Measurements from ENCODE around the gene BRWD1.

Gene BRWD1

GRCh38 chr21:39348355-39349210 is 35.2 kb upstream of the BRWD1 start, which contains the start of gene HMGN1:
Gene HMGN1, minus strand, starts transcription at chr21:39349088. Its CDS starts 171 bp downstream, at chr21:39348917.
- H4K20me1 ChIP-seq (ENCODE audit: control insufficient read depth, insufficient read depth, low read depth, low read length) = peaks cover 16% of the 10 kb centered on the region
- H3K4me1 ChIP-seq (ENCODE audit: control insufficient read depth, low read length) = peaks cover 45% of the 10 kb centered on the region
- peak within 1 kb of the TSS; percentile 92 for H3K4me2 ChIP-seq (ENCODE audit: low read length)
- TF ChIP-seq EZH2phosphoT487 (IDR thresholded peaks at IDR 0.05; ENCODE audit: borderline replicate concordance, low read length) = no peak
- TF ChIP-seq, protein P1, sequence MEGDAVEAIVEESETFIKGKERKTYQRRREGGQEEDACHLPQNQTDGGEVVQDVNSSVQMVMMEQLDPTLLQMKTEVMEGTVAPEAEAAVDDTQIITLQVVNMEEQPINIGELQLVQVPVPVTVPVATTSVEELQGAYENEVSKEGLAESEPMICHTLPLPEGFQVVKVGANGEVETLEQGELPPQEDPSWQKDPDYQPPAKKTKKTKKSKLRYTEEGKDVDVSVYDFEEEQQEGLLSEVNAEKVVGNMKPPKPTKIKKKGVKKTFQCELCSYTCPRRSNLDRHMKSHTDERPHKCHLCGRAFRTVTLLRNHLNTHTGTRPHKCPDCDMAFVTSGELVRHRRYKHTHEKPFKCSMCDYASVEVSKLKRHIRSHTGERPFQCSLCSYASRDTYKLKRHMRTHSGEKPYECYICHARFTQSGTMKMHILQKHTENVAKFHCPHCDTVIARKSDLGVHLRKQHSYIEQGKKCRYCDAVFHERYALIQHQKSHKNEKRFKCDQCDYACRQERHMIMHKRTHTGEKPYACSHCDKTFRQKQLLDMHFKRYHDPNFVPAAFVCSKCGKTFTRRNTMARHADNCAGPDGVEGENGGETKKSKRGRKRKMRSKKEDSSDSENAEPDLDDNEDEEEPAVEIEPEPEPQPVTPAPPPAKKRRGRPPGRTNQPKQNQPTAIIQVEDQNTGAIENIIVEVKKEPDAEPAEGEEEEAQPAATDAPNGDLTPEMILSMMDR (IDR thresholded peaks at IDR 0.05; ENCODE audit: low read depth, low read length, poor library complexity, severe bottlenecking) = no peak
- H3K4me3 ChIP-seq (ENCODE audit: low read length) = peak within 1 kb of the TSS; percentile 97
- no peaks in the 10 kb centered on the region for H3K9me3 ChIP-seq (ENCODE audit: control insufficient read depth, insufficient read depth, low read length)
- H3K27me3 ChIP-seq (ENCODE audit: control insufficient read depth, low read length) = no peaks in the 10 kb centered on the region
- peaks cover 55% of the 10 kb centered on the region for H3F3A ChIP-seq (ENCODE audit: control insufficient read depth, insufficient read depth)
- peaks cover 64% of the 10 kb centered on the region for H3K79me2 ChIP-seq (ENCODE audit: control insufficient read depth, low read length)
- no peaks in the 10 kb centered on the region for H3K9me2 ChIP-seq (replicated peaks; ENCODE audit: control insufficient read depth, low read length)
- H3K36me3 ChIP-seq (ENCODE audit: control insufficient read depth, low read length) = peaks cover 55% of the 10 kb centered on the region
- peak within 1 kb of the TSS; percentile 88 for H3K27ac ChIP-seq (ENCODE audit: low read depth, low read length)

DNA sequence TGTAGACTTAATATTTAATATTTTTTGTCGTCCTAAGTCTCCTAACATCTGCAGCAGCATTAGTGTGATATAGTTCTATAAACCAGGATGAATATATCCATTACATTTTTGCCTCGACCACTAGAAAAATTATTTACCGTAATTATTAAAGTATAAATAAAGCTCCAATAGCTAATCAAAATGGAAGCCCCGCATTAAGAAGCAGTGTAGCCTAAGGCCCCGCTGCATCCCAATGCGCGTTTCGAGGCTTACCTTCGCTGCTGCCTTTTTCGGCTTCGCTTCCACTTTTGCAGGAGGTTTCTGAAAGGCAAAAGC is 34.6 kb upstream of the BRWD1 start:
- no peaks in the 10 kb centered on the region for H3K9me3 ChIP-seq (ENCODE audit: control insufficient read depth, insufficient read depth, low read length)
- H3F3A ChIP-seq (ENCODE audit: control insufficient read depth, insufficient read depth) = peaks cover 61% of the 10 kb centered on the region
- H3K4me2 ChIP-seq (ENCODE audit: low read length) = peak overlapping the region; percentile 78
- peaks cover 51% of the 10 kb centered on the region for H3K4me1 ChIP-seq (ENCODE audit: control insufficient read depth, low read length)
- peaks cover 61% of the 10 kb centered on the region for H3K36me3 ChIP-seq (ENCODE audit: control insufficient read depth, low read length)
- TF ChIP-seq, protein P1 (IDR thresholded peaks at IDR 0.05; ENCODE audit: low read depth, low read length, poor library complexity, severe bottlenecking) = no peak
- no peak for TF ChIP-seq EZH2phosphoT487 (IDR thresholded peaks at IDR 0.05; ENCODE audit: borderline replicate concordance, low read length)
- no peaks in the 10 kb centered on the region for H3K9me2 ChIP-seq (replicated peaks; ENCODE audit: control insufficient read depth, low read length)
- H4K20me1 ChIP-seq (ENCODE audit: control insufficient read depth, insufficient read depth, low read depth, low read length) = peaks cover 21% of the 10 kb centered on the region
- H3K79me2 ChIP-seq (ENCODE audit: control insufficient read depth, low read length) = peaks cover 69% of the 10 kb centered on the region
- H3K4me3 ChIP-seq (ENCODE audit: low read length) = peak overlapping the region; percentile 97
- H3K27me3 ChIP-seq (ENCODE audit: control insufficient read depth, low read length) = no peaks in the 10 kb centered on the region
- H3K27ac ChIP-seq (ENCODE audit: low read depth, low read length) = peak overlapping the region; percentile 87

GRCh38 chr21:39347537-39347936 is 34.1 kb upstream of the BRWD1 start:
- Histone ChIP-seq H3K4me3 (ENCODE audit: low read length) (peak overlapping the region; percentile 97), H3K4me2 (ENCODE audit: low read length) (peak overlapping the region; percentile 78), H3F3A (ENCODE audit: control insufficient read depth, insufficient read depth) (peaks cover 62% of the 10 kb centered on the region), H3K4me1 (ENCODE audit: control insufficient read depth, low read length) (peaks cover 51% of the 10 kb centered on the region), H3K9me2 (replicated peaks; ENCODE audit: control insufficient read depth, low read length) (no peaks in the 10 kb centered on the region), H3K36me3 (ENCODE audit: control insufficient read depth, low read length) (peaks cover 63% of the 10 kb centered on the region), H3K9me3 (ENCODE audit: control insufficient read depth, insufficient read depth, low read length) (no peaks in the 10 kb centered on the region), H3K27me3 (ENCODE audit: control insufficient read depth, low read length) (no peaks in the 10 kb centered on the region), H3K79me2 (ENCODE audit: control insufficient read depth, low read length) (peaks cover 69% of the 10 kb centered on the region), H3K27ac (ENCODE audit: low read depth, low read length) (peak overlapping the region; percentile 87), H4K20me1 (ENCODE audit: control insufficient read depth, insufficient read depth, low read depth, low read length) (peaks cover 21% of the 10 kb centered on the region)
- TF ChIP-seq EZH2phosphoT487 (IDR thresholded peaks at IDR 0.05; ENCODE audit: borderline replicate concordance, low read length) = no peak
- TF ChIP-seq, protein P1 (IDR thresholded peaks at IDR 0.05; ENCODE audit: low read depth, low read length, poor library complexity, severe bottlenecking) = no peak
